ENCODE data around the gene CARD8. TPM values are rescaled to one million over a fixed set of nuclear protein-coding genes. Genes with fewer than 3 reads are reported as not detected.
"Not testable (repeated sequence)": the region's sequence is repeated elsewhere in the genome, so short reads cannot be mapped to it uniquely, and the experiment has no call there.

Gene CARD8, protein sequence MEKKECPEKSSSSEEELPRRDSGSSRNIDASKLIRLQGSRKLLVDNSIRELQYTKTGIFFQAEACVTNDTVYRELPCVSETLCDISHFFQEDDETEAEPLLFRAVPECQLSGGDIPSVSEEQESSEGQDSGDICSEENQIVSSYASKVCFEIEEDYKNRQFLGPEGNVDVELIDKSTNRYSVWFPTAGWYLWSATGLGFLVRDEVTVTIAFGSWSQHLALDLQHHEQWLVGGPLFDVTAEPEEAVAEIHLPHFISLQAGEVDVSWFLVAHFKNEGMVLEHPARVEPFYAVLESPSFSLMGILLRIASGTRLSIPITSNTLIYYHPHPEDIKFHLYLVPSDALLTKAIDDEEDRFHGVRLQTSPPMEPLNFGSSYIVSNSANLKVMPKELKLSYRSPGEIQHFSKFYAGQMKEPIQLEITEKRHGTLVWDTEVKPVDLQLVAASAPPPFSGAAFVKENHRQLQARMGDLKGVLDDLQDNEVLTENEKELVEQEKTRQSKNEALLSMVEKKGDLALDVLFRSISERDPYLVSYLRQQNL
- polyA plus RNA-seq = 100 to 1,000 TPM in 1 of 3 donors, 10 to 100 TPM in 2; 74.2 to 109 (median 86.3) TPM

DNA sequence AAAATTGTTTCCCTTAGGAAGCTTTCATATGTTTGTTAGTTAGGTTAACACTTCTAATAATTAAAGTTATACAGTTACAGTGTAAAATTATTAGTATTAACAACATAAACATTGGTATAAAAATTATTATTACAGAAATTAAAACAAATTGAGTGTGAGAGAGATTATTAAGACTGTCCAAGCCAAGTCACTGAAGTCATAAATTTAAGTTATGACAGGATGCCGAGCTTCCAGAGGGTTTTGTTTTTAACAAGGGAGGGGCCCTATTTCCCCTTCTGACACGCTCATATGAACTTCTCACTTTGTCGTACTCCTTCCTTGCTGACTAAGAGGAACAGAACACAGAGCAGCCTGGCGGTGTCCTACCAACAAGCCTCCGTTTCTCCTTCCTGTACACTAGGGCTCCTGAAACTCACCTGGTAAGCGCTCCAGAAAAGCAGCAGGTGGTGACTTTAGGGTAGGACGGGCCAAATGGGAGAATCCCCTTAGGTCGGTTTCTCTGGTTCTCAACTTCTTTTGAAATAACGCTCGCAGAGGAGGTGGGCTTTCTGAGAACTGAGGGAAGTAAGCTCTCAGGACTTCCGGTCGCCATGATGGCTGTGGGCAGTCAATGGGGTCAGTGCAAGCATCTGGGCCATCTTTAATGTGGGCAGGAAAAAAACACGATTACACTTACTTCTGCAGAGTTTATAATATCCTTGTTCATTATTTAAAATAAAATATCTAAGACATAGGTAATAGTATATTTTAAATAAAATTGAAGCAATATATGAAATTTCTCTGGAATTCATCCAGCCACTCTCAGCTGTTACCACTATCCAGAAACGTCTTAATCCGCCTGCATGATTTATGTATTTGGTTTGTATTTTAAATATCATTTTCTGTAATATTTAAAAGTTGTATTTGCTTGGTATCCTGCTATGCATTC is at the start of gene CARD8:
CARD8 (minus strand) TSS at position 537 of the 928 bp plus-strand sequence. CDS start 14,892 bp downstream, outside the sequence.
- H3K4me3 Mint-ChIP-seq = peak within 1 kb of the TSS; percentile 93 to 100 (median 98)
- H3K4me1 Mint-ChIP-seq = peaks cover 75 to 93% of the 10 kb centered on the region in 2 donors
- H3K36me3 Mint-ChIP-seq = peaks cover 0 to 5% (median 0%) of the 10 kb centered on the region in 3 donors
- H3K27ac Mint-ChIP-seq = peak within 1 kb of the TSS; percentile 89 to 99 (median 98)
- peaks cover 0 to 4% (median 0%) of the 10 kb centered on the region in 3 donors for H3K27me3 Mint-ChIP-seq (ENCODE audit: low read depth in 3 of 3)
- DNase-seq = peak; percentile 78 to 86 (median 84)
- no peaks in the 10 kb centered on the region for H3K9me3 Mint-ChIP-seq

DNA sequence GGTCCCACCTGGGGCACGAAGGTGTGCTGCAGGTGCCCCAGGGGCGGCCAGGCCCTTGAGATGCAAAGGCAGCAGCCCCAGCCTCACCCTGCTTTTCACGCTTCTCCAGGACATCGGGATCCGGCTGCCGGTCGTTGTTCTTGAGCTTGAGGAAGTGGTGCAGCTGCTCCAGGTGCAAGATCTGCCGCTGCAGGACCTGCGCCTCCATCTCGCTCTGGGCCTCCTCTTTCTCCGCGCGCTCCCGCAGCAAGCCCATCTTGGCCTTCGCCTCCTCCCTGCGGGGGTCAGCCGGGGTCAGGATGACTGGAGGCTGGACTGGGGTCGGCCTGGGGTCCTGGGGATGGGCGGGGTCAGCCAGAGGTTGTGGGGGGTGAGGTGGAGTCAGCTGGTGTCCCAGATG is 48.2 kb upstream of the CARD8 start:
- no peaks in the 10 kb centered on the region for H3K4me1 Mint-ChIP-seq
- no peak overlapping the region for H3K4me3 Mint-ChIP-seq
- H3K36me3 Mint-ChIP-seq = peaks cover 0 to 9% (median 5%) of the 10 kb centered on the region in 3 donors

DNA sequence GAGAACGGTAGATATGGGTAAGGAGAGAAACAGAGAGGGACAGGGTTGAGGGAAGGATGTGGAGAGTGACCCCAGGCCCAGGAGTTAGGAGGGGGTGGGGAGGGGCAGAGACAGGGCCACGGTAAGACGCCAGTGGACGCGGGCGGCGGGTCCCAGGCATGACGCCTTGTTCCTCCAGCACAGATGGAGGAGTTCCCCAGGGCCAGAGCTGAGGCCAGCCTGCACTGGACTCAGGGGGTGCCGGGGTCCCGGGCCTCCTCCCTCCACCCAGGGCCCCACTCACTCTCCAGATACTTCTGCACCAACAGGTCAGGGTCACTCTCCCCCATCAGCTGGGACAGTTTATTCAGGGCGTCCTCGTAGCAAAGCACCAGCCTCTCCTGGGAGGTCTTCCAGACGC is 47.7 kb upstream of the CARD8 start:
- H3K9me3 Mint-ChIP-seq = no peaks in the 10 kb centered on the region
- peaks cover 0 to 2% (median 0%) of the 10 kb centered on the region in 3 donors for H3K27me3 Mint-ChIP-seq (ENCODE audit: low read depth in 3 of 3)
- H3K4me3 Mint-ChIP-seq = no peak overlapping the region
- DNase-seq = no peak
- no peak overlapping the region for H3K27ac Mint-ChIP-seq
- peaks cover 0 to 9% (median 5%) of the 10 kb centered on the region in 3 donors for H3K36me3 Mint-ChIP-seq
- H3K4me1 Mint-ChIP-seq = no peaks in the 10 kb centered on the region

More for the DNA sequence above, 48.2 kb upstream of the CARD8 start:
- no peak overlapping the region for H3K27ac Mint-ChIP-seq
- H3K27me3 Mint-ChIP-seq (ENCODE audit: low read depth in 3 of 3) = peaks cover 0 to 2% (median 0%) of the 10 kb centered on the region in 3 donors
- H3K9me3 Mint-ChIP-seq = no peaks in the 10 kb centered on the region
- DNase-seq = no peak

DNA sequence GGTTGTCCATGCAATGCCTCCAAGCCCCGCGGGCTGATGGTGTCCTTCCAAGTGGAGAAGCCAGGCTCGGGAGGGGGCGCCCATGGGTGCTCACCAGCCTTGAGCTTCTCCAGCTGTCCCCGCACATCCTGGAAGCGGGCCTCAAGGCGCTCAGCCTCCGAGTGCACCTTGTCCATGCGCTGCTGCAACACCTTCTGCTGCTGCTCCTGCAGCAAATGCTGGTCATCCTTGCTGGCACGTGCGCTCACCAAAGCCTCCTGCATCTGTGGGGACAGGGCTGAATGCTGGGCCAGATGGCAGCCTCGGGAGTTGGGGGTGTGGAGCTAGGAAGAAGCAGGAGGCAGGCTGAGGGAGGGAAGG is 46.9 kb upstream of the CARD8 start:
- H3K27me3 Mint-ChIP-seq (ENCODE audit: low read depth in 3 of 3) = peaks cover 0 to 2% (median 0%) of the 10 kb centered on the region in 3 donors
- no peaks in the 10 kb centered on the region for H3K4me1 Mint-ChIP-seq
- H3K27ac Mint-ChIP-seq = no peak overlapping the region
- H3K36me3 Mint-ChIP-seq = peaks cover 0 to 5% (median 5%) of the 10 kb centered on the region in 3 donors
- no peaks in the 10 kb centered on the region for H3K9me3 Mint-ChIP-seq
- H3K4me3 Mint-ChIP-seq = no peak overlapping the region
- DNase-seq = no peak

DNA sequence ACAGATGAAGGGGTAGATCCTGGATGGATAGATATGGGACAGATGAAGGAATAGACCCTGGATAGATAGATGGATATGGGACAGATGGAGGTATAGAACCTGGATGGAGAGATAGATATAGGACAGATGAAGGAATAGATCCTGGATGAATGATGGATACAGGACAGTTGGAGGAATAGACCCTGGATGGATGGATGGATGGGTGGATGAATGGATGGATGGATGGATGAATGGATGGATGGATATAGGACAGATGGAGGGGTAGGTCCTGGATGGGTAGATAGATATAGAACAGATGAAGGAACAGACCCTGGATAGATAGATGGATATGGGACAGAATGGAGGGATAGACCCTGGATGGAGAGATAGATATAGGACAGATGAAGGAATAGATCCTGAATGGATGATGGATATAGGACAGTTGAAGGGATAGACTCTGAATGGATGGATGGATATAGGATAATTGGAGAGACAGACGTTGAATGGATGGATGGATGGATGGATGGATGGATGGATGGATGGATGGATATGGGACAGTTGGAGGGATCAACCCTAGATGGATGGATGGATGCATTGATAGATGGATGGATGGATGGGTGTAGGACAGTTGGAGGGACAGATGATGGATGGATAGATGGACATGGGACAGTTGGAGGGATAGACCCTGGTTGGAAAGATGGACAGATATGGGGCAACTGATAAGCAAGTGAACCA is 46.3 kb upstream of the CARD8 start:
- no peak for DNase-seq
- no peaks in the 10 kb centered on the region for H3K4me1 Mint-ChIP-seq
- H3K27me3 Mint-ChIP-seq (ENCODE audit: low read depth in 3 of 3) = peaks cover 0 to 2% (median 0%) of the 10 kb centered on the region in 3 donors
- no peak overlapping the region for H3K4me3 Mint-ChIP-seq
- no peaks in the 10 kb centered on the region for H3K9me3 Mint-ChIP-seq
- peaks cover 0 to 5% (median 5%) of the 10 kb centered on the region in 3 donors for H3K36me3 Mint-ChIP-seq
- no peak overlapping the region for H3K27ac Mint-ChIP-seq

DNA sequence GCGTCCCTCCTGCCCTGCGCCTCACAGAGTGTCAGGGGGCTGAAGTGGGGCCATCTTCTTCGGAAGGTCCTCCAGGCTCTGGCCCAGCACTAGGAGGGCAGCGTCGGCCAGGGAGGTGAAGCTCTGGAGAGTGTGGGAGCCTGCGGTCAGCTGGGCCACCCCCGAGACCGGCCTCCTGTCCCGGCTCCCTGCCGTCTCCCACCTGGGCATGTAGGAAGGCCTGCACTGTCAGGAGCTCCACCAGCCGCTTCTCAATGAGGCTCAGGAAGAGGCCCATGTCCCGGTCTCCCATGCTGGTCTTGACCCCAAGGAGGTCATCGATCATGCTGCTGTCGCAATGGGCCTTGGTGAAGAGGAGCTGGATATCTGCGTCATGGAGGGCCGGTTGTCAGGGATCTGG is 42.3 kb upstream of the CARD8 start:
- no peak overlapping the region for H3K27ac Mint-ChIP-seq
- H3K4me3 Mint-ChIP-seq = no peak overlapping the region
- no peaks in the 10 kb centered on the region for H3K36me3 Mint-ChIP-seq
- H3K4me1 Mint-ChIP-seq = no peaks in the 10 kb centered on the region
- DNase-seq = no peak
- H3K9me3 Mint-ChIP-seq = no peaks in the 10 kb centered on the region
- no peaks in the 10 kb centered on the region for H3K27me3 Mint-ChIP-seq (ENCODE audit: low read depth in 3 of 3)

DNA sequence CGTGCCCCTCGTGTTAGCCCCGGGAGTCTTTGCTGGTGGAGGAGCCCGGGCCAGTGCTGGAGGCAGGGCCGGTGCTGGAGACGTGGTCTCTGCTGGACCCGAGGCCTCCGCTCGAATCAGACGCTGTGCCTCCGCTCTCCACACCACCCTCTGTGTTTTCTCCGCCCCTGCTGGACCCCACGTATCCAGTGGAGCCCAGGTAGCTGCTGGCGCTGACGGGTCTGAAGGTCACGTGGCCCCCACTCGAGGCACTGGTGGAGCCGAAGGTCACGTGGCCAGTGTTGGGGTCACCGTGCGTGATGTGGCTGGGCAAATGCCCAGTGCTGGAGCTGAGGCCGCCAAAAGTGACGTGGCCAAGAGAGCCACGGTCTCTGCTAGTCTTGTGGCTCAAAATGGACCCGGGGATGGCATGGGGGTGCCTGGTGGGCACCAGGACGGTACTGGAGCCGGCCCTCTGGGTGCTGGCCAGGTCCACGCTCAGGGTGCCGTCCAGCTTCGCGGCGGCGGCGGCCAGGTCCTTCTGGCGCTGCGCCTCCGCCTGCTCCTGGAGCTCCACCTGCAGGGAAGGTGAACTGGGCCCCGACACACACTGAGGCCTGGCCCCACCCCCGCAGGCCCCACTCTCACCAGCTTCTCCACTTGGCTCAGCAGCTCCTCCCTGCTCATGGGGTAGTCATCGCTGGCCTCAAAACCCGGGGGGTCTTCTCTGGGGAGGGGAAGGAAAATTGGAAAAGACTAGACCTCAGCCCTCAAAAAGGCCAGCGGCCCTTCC is 41.4 kb upstream of the CARD8 start:
- DNase-seq = no peak
- Mint-ChIP-seq H3K4me3 (no peak overlapping the region), H3K27me3 (ENCODE audit: low read depth in 3 of 3) (no peaks in the 10 kb centered on the region), H3K4me1 (no peaks in the 10 kb centered on the region), H3K36me3 (no peaks in the 10 kb centered on the region), H3K9me3 (no peaks in the 10 kb centered on the region), H3K27ac (no peak overlapping the region)

DNA sequence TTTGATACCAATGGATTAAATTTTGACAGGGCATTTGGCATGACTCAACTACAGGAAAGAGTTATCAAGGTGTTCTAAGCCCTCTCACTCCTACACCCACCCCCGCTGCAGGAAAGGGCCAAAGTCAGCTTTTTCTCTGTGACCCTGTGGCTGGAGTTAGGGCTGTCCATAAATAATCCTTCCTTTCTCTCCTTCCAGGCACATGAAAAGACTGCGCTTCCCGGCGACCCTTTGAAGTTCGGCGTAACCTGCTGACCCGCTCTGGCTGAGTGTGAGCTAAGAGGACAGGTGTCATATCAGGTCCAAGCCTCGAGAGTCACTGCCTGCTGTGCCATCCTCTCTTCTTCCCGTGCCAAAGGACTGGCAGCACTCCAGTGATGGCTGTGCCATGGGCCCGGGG is 39.7 kb upstream of the CARD8 start:
- no peaks in the 10 kb centered on the region for H3K9me3 Mint-ChIP-seq
- DNase-seq = no peak
- no peaks in the 10 kb centered on the region for H3K36me3 Mint-ChIP-seq
- H3K27me3 Mint-ChIP-seq (ENCODE audit: low read depth in 3 of 3) = peaks cover 0 to 2% (median 2%) of the 10 kb centered on the region in 3 donors
- H3K4me1 Mint-ChIP-seq = peaks cover 7% of the 10 kb centered on the region in 2 donors
- H3K4me3 Mint-ChIP-seq = no peak overlapping the region
- no peak overlapping the region for H3K27ac Mint-ChIP-seq

DNA sequence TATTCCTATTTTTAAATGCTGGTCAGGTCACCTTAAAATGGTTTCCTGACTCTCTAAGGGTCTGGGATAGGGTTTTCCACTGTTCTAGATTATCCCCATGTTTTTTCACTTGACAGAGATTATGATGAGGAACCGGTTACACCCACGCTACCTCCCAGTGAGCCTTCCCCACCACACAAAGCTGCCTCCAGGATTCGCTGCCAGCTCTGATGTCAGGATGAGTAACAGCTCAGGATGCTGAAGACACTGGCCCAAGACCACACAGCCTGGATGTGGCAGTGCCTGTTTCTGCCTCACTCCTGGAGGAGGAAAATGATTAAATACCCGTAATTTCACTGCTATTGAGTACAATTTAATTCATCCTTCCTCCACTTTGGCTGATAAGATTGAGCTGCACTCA is 37.1 kb upstream of the CARD8 start:
- H3K27ac Mint-ChIP-seq = no peak overlapping the region
- no peak for DNase-seq
- no peaks in the 10 kb centered on the region for H3K36me3 Mint-ChIP-seq
- no peak overlapping the region for H3K4me3 Mint-ChIP-seq
- H3K4me1 Mint-ChIP-seq = peaks cover 7% of the 10 kb centered on the region in 2 donors
- H3K27me3 Mint-ChIP-seq (ENCODE audit: low read depth in 3 of 3) = peaks cover 1 to 4% (median 2%) of the 10 kb centered on the region in 3 donors
- no peaks in the 10 kb centered on the region for H3K9me3 Mint-ChIP-seq

DNA sequence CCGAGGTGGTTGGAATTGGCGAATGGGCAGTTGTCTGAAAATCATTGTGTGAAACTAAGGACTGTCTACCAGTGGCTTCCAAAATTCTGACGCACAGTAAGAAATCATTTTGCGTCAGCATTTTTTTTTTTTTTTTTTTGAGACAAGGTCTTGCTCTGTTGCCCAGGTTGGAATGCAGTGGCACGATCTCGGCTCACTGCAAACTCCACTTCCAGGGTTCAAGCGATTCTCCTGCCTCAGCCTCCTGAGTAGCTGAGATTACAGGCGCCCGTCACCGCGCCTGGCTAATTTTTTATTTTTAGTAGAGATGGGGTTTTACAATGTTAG is 35.7 kb upstream of the CARD8 start:
- H3K9me3 Mint-ChIP-seq; H3K4me1 Mint-ChIP-seq; DNase-seq; H3K36me3 Mint-ChIP-seq; H3K27me3 Mint-ChIP-seq (ENCODE audit: low read depth in 3 of 3); H3K27ac Mint-ChIP-seq: not testable (repeated sequence)
- H3K4me3 Mint-ChIP-seq = peak overlapping the region; percentile 72 to 87 (median 80)

DNA sequence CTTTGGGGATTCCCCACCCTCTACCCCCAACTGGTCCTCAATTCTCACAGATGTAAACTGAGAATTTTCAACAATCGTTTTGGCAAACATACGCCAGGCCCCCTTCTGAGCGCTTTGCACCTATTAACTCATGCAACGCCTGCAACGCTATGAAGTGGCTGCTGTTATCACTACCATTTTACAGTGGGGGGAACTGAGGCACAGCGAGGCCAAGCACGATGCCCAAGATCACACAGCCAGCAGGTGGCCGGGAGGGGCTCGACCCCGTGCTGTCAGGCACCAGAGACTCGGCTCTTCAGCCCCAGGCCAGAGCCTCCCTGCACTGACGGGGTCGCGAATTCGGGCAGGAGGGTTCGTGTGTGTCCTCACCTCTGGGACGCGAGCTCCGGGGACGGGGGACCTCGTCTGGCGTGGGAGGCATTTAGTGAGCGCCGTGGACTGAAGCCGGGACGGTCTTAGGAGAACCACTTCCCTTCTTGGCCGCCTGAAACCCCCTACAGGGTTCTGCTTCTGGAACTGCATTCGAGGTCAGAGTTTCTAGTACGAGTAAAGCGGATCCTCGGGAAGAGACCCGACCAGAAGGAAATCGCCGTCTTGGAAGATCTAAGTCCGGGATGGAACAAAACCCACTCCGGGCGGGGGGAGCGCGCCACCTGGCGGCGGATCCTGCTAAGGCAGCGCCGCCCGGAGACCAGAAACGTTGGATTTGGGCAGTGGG is 35.2 kb upstream of the CARD8 start:
- Mint-ChIP-seq H3K36me3 (peaks cover 0 to 6% (median 3%) of the 10 kb centered on the region in 3 donors), H3K4me1 (peaks cover 7% of the 10 kb centered on the region in 2 donors), H3K4me3 (peak overlapping the region; percentile 72 to 87 (median 80)), H3K27me3 (ENCODE audit: low read depth in 3 of 3) (peaks cover 1 to 14% (median 2%) of the 10 kb centered on the region in 3 donors), H3K9me3 (peaks cover 0 to 9% (median 0%) of the 10 kb centered on the region in 6 donors), H3K27ac (no peak overlapping the region)
- peak; percentile 53 to 63 (median 61) for DNase-seq

DNA sequence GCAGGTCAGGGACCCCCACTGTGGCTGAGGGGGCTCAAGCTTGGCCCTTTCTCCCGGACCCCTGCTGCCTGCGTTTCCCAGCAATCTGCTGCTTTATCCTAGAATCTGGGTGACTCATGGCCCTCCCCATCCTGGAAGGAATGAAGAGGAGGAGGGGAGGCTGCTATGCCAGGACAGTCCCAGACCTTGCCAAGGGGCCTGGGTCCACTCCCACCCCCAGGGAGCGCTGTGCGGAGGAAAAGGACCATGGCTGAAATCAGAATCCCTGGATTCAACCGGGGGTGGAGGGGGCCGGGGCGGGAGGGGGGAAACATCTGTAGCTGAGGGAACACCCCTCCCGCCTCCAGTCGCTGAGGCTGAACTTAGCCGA is 34.7 kb upstream of the CARD8 start:
- H3K4me1 Mint-ChIP-seq = peaks cover 7% of the 10 kb centered on the region in 2 donors
- no peak overlapping the region for H3K27ac Mint-ChIP-seq
- peaks cover 0 to 9% (median 3%) of the 10 kb centered on the region in 3 donors for H3K36me3 Mint-ChIP-seq
- H3K4me3 Mint-ChIP-seq = peak overlapping the region in 1 of 5 donors; percentile 33
- no peak for DNase-seq
- peaks cover 0 to 10% (median 0%) of the 10 kb centered on the region in 6 donors for H3K9me3 Mint-ChIP-seq
- H3K27me3 Mint-ChIP-seq (ENCODE audit: low read depth in 3 of 3) = peaks cover 1 to 14% (median 2%) of the 10 kb centered on the region in 3 donors

Measured in immature natural killer cell (primary cell).